H1 (cell line): ENCODE measurements around the gene LDLRAD4. TPM values are rescaled to one million over a fixed set of nuclear protein-coding genes. Genes with fewer than 3 reads are reported as not detected.

ENCODE experiments used
- CTCF ChIA-PET: fragments of 300-600 bp; sonication (Branson Sonifier 250); formaldehyde crosslinking; loops from one replicate; lab custom pipeline; 2021; ENCODE audit not compliant: partially characterized antibody; lab: Charles Lee
- POLR2A ChIA-PET: fragments of 300-600 bp; sonication (Branson Sonifier 250); formaldehyde crosslinking; loops from one replicate; lab custom pipeline; 2021; ENCODE audit warnings: inconsistent platforms; ENCODE audit not compliant: partially characterized antibody; lab: Charles Lee
- DNase-seq, 2 experiments: peaks; one replicate each; pipeline versions ENCODE4 v3.0.0 to v3.0.0-alpha.2; 2010 to 2022; ENCODE audit warnings: low spot score in 2 of 2, low read depth in 1 of 2, mixed read lengths in 1 of 2
- FAIRE-seq: peaks from 2 replicates; lab custom pipeline; 2011; peaks lifted over from hg19 to GRCh38; lab: Jason Lieb, UNC
- H2AFZ ChIP-seq: 2 replicates; pipeline ENCODE4 v1.8.1; 2012; ENCODE audit warnings: low read length, inconsistent platforms
- H2AK5ac ChIP-seq: 2 replicates; pipeline ENCODE4 v1.6.1; 2013; ENCODE audit warnings: low read depth, low read length
- H2BK120ac ChIP-seq: replicated peaks from 2 replicates; pipeline ENCODE3; 2013; ENCODE audit warnings: low read depth, low read length, inconsistent platforms
- H2BK12ac ChIP-seq: 2 replicates; pipeline ENCODE4 v1.6.1; 2013; ENCODE audit warnings: low read depth, low read length
- H2BK15ac ChIP-seq: 2 replicates; pipeline ENCODE4 v1.6.1; 2013; ENCODE audit warnings: low read length
- H2BK20ac ChIP-seq: 2 replicates; pipeline ENCODE4 v1.6.1; 2013; ENCODE audit warnings: low read length
- H2BK5ac ChIP-seq: 2 replicates; pipeline ENCODE4 v1.6.1; 2013; ENCODE audit warnings: low read depth, low read length
- H3K14ac ChIP-seq: 2 replicates; pipeline ENCODE4 v1.6.1; 2013; ENCODE audit warnings: inconsistent platforms; ENCODE audit not compliant: insufficient read length
- H3K18ac ChIP-seq: 2 replicates; pipeline ENCODE4 v1.6.1; 2013; ENCODE audit warnings: low read length; ENCODE audit errors: extremely low read depth
- H3K23ac ChIP-seq: 2 replicates; pipeline ENCODE4 v1.6.1; 2013; ENCODE audit warnings: inconsistent platforms; ENCODE audit not compliant: insufficient read length
- H3K23me2 ChIP-seq: 2 replicates; pipeline ENCODE4 v1.6.1; 2013; ENCODE audit warnings: low read depth, low read length
- H3K27ac ChIP-seq: 2 replicates; pipeline ENCODE4 v1.6.1; 2011; ENCODE audit warnings: low read depth, low read length, inconsistent platforms
- H3K27me3 ChIP-seq, 4 experiments: replicated peaks in 1 of 4; 1 replicate in 1 of 4; 2 replicates in 3 of 4; pipeline versions ENCODE4 v1.6.1 to v1.8.1; 2011 to 2013; ENCODE audit warnings: low read length in 3 of 4, mild to moderate bottlenecking in 3 of 4, inconsistent platforms in 2 of 4, mixed read lengths in 2 of 4, moderate library complexity in 1 of 4; ENCODE audit not compliant: control insufficient read depth in 3 of 4, insufficient read depth in 3 of 4; ENCODE audit errors: extremely low read depth in 1 of 4
- H3K36me3 ChIP-seq, 4 experiments: 2 replicates each; pipeline versions ENCODE4 v1.6.1 to v1.8.1; 2011 to 2013; ENCODE audit warnings: mild to moderate bottlenecking in 4 of 4, low read length in 3 of 4, moderate library complexity in 2 of 4, control low read depth in 1 of 4, inconsistent platforms in 1 of 4; ENCODE audit not compliant: insufficient read depth in 4 of 4, control insufficient read depth in 2 of 4
- H3K4ac ChIP-seq: replicated peaks from 2 replicates; pipeline ENCODE3; 2013; ENCODE audit warnings: low read length, low read depth, mixed read lengths, inconsistent platforms; ENCODE audit not compliant: insufficient read length
- H3K4me1 ChIP-seq, 4 experiments: replicated peaks in 1 of 4; 1 replicate in 1 of 4; 2 replicates in 3 of 4; pipeline versions ENCODE4 v1.6.1 to v1.8.1; 2011 to 2013; ENCODE audit warnings: low read length in 3 of 4, inconsistent platforms in 2 of 4, mixed read lengths in 1 of 4; ENCODE audit not compliant: insufficient read depth in 4 of 4, control insufficient read depth in 3 of 4
- H3K4me2 ChIP-seq, 2 experiments: 2 replicates each; pipeline versions ENCODE4 v1.6.1 to v1.8.1; 2011 to 2013; ENCODE audit warnings: low read depth in 2 of 2, low read length in 2 of 2, control low read depth in 1 of 2, inconsistent platforms in 1 of 2, mild to moderate bottlenecking in 1 of 2; ENCODE audit not compliant: insufficient read depth in 1 of 2
- H3K4me3 ChIP-seq, 4 experiments: fragments of 200-600, 300-600 bp in 1 of 4; sonication (generic), shearing (Covaris generic), sonication (Bioruptor Twin) in 1 of 4; 2 replicates each; pipeline versions ENCODE4 v1.5.1 to v1.8.1; 2011 to 2016; ENCODE audit warnings: low read length in 4 of 4, low read depth in 3 of 4, control low read depth in 2 of 4, inconsistent platforms in 2 of 4, mild to moderate bottlenecking in 2 of 4, mixed read lengths in 1 of 4, moderate library complexity in 1 of 4; ENCODE audit not compliant: insufficient read depth in 2 of 4; ENCODE audit errors: extremely low read depth in 1 of 4
- H3K56ac ChIP-seq: replicated peaks from 2 replicates; pipeline ENCODE3; 2013; ENCODE audit warnings: low read depth, mild to moderate bottlenecking, mixed read lengths, low read length, inconsistent platforms; ENCODE audit not compliant: insufficient read length
- H3K79me1 ChIP-seq: 2 replicates; pipeline ENCODE4 v1.6.1; 2013; ENCODE audit warnings: low read depth, low read length, control low read depth
- H3K79me2 ChIP-seq, 2 experiments: 2 replicates each; pipeline versions ENCODE4 v1.6.1 to v1.8.1; 2012 to 2013; ENCODE audit warnings: low read length in 2 of 2, mild to moderate bottlenecking in 2 of 2, inconsistent platforms in 1 of 2; ENCODE audit not compliant: insufficient read depth in 2 of 2, control insufficient read depth in 1 of 2
- H3K9ac ChIP-seq, 4 experiments: replicated peaks in 1 of 4; 1 replicate in 1 of 4; 2 replicates in 3 of 4; pipeline versions ENCODE4 v1.6.1 to v1.8.1; 2011 to 2013; ENCODE audit warnings: low read depth in 3 of 4, low read length in 3 of 4, control low read depth in 2 of 4, mild to moderate bottlenecking in 2 of 4, moderate library complexity in 2 of 4, inconsistent platforms in 1 of 4; ENCODE audit errors: extremely low read depth in 1 of 4
- H3K9me3 ChIP-seq, 2 experiments: 2 replicates each; pipeline versions ENCODE4 v1.6.1 to v1.8.1; 2012 to 2013; ENCODE audit warnings: mild to moderate bottlenecking in 2 of 2, moderate library complexity in 2 of 2, control low read depth in 1 of 2, inconsistent platforms in 1 of 2, low read depth in 1 of 2, low read length in 1 of 2, mixed read lengths in 1 of 2; ENCODE audit not compliant: insufficient read depth in 2 of 2
- H4K20me1 ChIP-seq, 2 experiments: replicated peaks in 1 of 2; 2 replicates each; pipeline versions ENCODE3 to v1.8.1; 2011 to 2013; ENCODE audit warnings: inconsistent platforms in 2 of 2, low read length in 2 of 2, mild to moderate bottlenecking in 1 of 2; ENCODE audit not compliant: insufficient read depth in 2 of 2, control insufficient read depth in 1 of 2
- H4K5ac ChIP-seq: 2 replicates; pipeline ENCODE4 v1.6.1; 2013; ENCODE audit warnings: low read length, low read depth, mixed read lengths, inconsistent platforms; ENCODE audit not compliant: insufficient read length
- H4K8ac ChIP-seq: 2 replicates; pipeline ENCODE4 v1.8.0; 2013; ENCODE audit warnings: mild to moderate bottlenecking, moderate library complexity, low read length, inconsistent platforms; ENCODE audit not compliant: insufficient read depth; ENCODE audit errors: extremely low read depth
- H4K91ac ChIP-seq: replicated peaks from 2 replicates; pipeline ENCODE3; 2013; ENCODE audit warnings: low read length, mixed read lengths, inconsistent platforms; ENCODE audit not compliant: insufficient read length
- ASH2L ChIP-seq: fragments of 200-600, 300-600 bp; sonication (generic); IDR thresholded peaks from one replicate; pipeline ENCODE4 v1.7.1; 2017; ENCODE audit warnings: low read length
- CHD2 ChIP-seq: IDR thresholded peaks from 2 replicates; pipeline ENCODE4 v1.6.1; 2012; ENCODE audit warnings: low read length, improper control_type of control experiment
- E2F6 ChIP-seq: IDR thresholded peaks from 2 replicates; pipeline ENCODE4 v1.6.1; 2012; ENCODE audit warnings: inconsistent platforms
- EP300 ChIP-seq, 2 experiments: IDR thresholded peaks; 1 replicate in 1 of 2; 2 replicates in 1 of 2; pipeline ENCODE4 v1.6.1; 2011 to 2012; ENCODE audit warnings: low read depth in 2 of 2, low read length in 2 of 2, mild to moderate bottlenecking in 2 of 2, borderline replicate concordance in 1 of 2, inconsistent platforms in 1 of 2, moderate library complexity in 1 of 2
- HDAC6 ChIP-seq: IDR thresholded peaks from one replicate; pipeline ENCODE4 v1.7.1; 2012; ENCODE audit warnings: low read depth, mild to moderate bottlenecking, inconsistent platforms, low read length, moderate library complexity
- KDM1A ChIP-seq: fragments of 200-600, 300-600 bp; sonication (generic); IDR thresholded peaks from 2 replicates; pipeline ENCODE4 v1.7.1; 2016; ENCODE audit warnings: mild to moderate bottlenecking, low read length, borderline replicate concordance
- KDM4A ChIP-seq: IDR thresholded peaks from one replicate; pipeline ENCODE4 v1.7.1; 2012; ENCODE audit warnings: low read depth, mild to moderate bottlenecking, moderate library complexity, low read length, inconsistent platforms; ENCODE audit not compliant: severe bottlenecking
- MAFK ChIP-seq: IDR thresholded peaks from 2 replicates; pipeline ENCODE4 v1.6.1; 2012; ENCODE audit warnings: low read depth, mild to moderate bottlenecking, improper control_type of control experiment, low read length
- POLR2AphosphoS5 ChIP-seq: IDR thresholded peaks from 2 replicates; pipeline ENCODE4 v1.6.1; 2011; ENCODE audit warnings: low read depth, low read length
- SAP30 ChIP-seq: fragments of 300-600 bp; sonication (generic); IDR thresholded peaks from 2 replicates; pipeline ENCODE4 v1.7.1; 2012; ENCODE audit warnings: low read length, moderate library complexity, mild to moderate bottlenecking, inconsistent platforms; ENCODE audit not compliant: insufficient read depth, insufficient replicate concordance
- SIX5 ChIP-seq: IDR thresholded peaks from 2 replicates; pipeline ENCODE4 v1.6.1; 2011; ENCODE audit warnings: mild to moderate bottlenecking, low read depth, low read length
- SP1 ChIP-seq: IDR thresholded peaks from 2 replicates; pipeline ENCODE4 v1.6.1; 2011; ENCODE audit warnings: low read depth, low read length
- TAF1 ChIP-seq: IDR thresholded peaks from 2 replicates; pipeline ENCODE4 v1.6.1; 2011; ENCODE audit warnings: mild to moderate bottlenecking, low read depth, low read length
- TAF7 ChIP-seq: optimal IDR thresholded peaks from 2 replicates; pipeline ENCODE3; 2011; ENCODE audit warnings: low read depth, mild to moderate bottlenecking, inconsistent platforms, low read length, moderate library complexity, borderline replicate concordance
- TBP ChIP-seq: IDR thresholded peaks from 2 replicates; pipeline ENCODE4 v1.6.1; 2011; ENCODE audit warnings: low read depth, low read length, improper control_type of control experiment
- WGBS, 2 experiments: shearing (Covaris generic) in 1 of 2; methylation state at CpG; one replicate each; pipeline versions ENCODE4 v1.1.6 to v1.1.7; 2013 to 2015; ENCODE audit warnings: low lambda C conversion rate in 2 of 2, mixed read lengths in 2 of 2, inconsistent platforms in 1 of 2, low coverage in 1 of 2, missing lambda C conversion rate in 1 of 2; ENCODE audit not compliant: insufficient replicate concordance in 2 of 2, insufficient coverage in 1 of 2, insufficient read length in 1 of 2; ENCODE audit errors: extremely low coverage in 1 of 2, missing lambda C conversion rate in 1 of 2; 5-methylcytosine and 5-hydroxymethylcytosine counted together
- polyA plus RNA-seq, 7 experiments: library from polyadenylated mRNA; depleted of rRNA in 3 of 7; stranded (reverse) in 5 of 7; unstranded in 2 of 7; fragments of >200 nt in 5 of 7; fragments of 200-250 nt in 2 of 7; gene quantifications; 1 replicate in 5 of 7; 2 replicates in 1 of 7; 4 replicates in 1 of 7; pipeline versions ENCODE4 v1.2.1 to v1.2.3, GENCODE V29; 2011 to 2013; ENCODE audit warnings: missing spikeins in 2 of 7, mixed read lengths in 2 of 7
- total RNA-seq: library from RNA; stranded (reverse); fragmentation: NEBNext Ultra II Directional; extraction: Animal tissue kit (Norgen Biotek cat#: 25700); gene quantifications from 2 replicates; pipeline ENCODE4 v1.2.1, GENCODE V29; 2021

The LDLRAD4 gene
- total and polyA plus RNA-seq, 2 of the 8 experiments (the other 6 are each of a cell fraction or from before 2014, with no cell fraction given) = 0.77 to 1.4 TPM

- H2AK5ac ChIP-seq = no peak overlapping the region
- H3K14ac ChIP-seq = no peak overlapping the region
- no peaks in the 10 kb centered on the region for H3K9me3 ChIP-seq
- H3K79me2 ChIP-seq = no peaks in the 10 kb centered on the region
- no peaks in the 10 kb centered on the region for H3K27me3 ChIP-seq
- H2AFZ ChIP-seq = no peak overlapping the region
- H2BK15ac ChIP-seq = no peak overlapping the region
- H3K27ac ChIP-seq = no peak overlapping the region
- POLR2A ChIA-PET = no interaction called here
- H2BK12ac ChIP-seq = no peak overlapping the region
- no peaks in the 10 kb centered on the region for H3K23me2 ChIP-seq
- no peak overlapping the region for H2BK5ac ChIP-seq
- no peaks in the 10 kb centered on the region for H4K20me1 ChIP-seq
- no peak overlapping the region for H4K91ac ChIP-seq
- H3K9ac ChIP-seq = no peak overlapping the region
- no peak overlapping the region for H2BK120ac ChIP-seq
- no peak for DNase-seq
- H3K4me2 ChIP-seq = no peak overlapping the region
- no peaks in the 10 kb centered on the region for H3K36me3 ChIP-seq
- H3K4me3 ChIP-seq = no peak overlapping the region
- no peak overlapping the region for H3K4ac ChIP-seq
- no peak for FAIRE-seq
- 80% methylated on average over 8 of the region's 8 CpGs; no CpG with 5 or more reads in 1 of the 2 experiments for WGBS, 2 experiments
- H4K5ac ChIP-seq = no peak overlapping the region
- H2BK20ac ChIP-seq = no peak overlapping the region
- H3K4me1 ChIP-seq = peaks cover 0 to 3% (median 0%) of the 10 kb centered on the region in 4 experiments; a peak in 1 of 7 replicates
- no peak overlapping the region for H3K18ac ChIP-seq
- no peaks in the 10 kb centered on the region for H3K79me1 ChIP-seq
- no peak for TF ChIP-seq HDAC6
- TF ChIP-seq EP300 (IDR thresholded peaks at IDR 0.05; ENCODE audit: borderline replicate concordance in 1 of 2, low read depth in 2 of 2, low read length in 2 of 2) = no peak
- no peak for TF ChIP-seq SP1
- no peak for TF ChIP-seq SIX5
- no peak for TF ChIP-seq TAF7
- no peak for TF ChIP-seq TBP
- TF ChIP-seq SAP30 = no peak
- TF ChIP-seq MAFK = no peak
- TF ChIP-seq KDM4A = no peak
- TF ChIP-seq ASH2L = no peak
- TF ChIP-seq CHD2 = no peak
- no peak for TF ChIP-seq E2F6
- TF ChIP-seq POLR2AphosphoS5 = no peak
- TF ChIP-seq KDM1A = no peak
- no peak for TF ChIP-seq TAF1
- no peak overlapping the region for H3K56ac ChIP-seq
- CTCF ChIA-PET = interaction anchor here (6.9 kb wide), 1 partner anchor 16 kb away, joined by 30 read pairs; no protein-coding TSS in a partner anchor
- no peak overlapping the region for H3K23ac ChIP-seq
- H4K8ac ChIP-seq = no peak overlapping the region
Observed at GRCh38 chr18:13175266-13175665, 43.3 kb upstream of the LDLRAD4 start.
